BLaER1 (cell line): ENCODE data around the gene ARHGDIG.

Source experiments
- H3K27ac ChIP-seq: shearing (Covaris generic); formaldehyde crosslinking; 2 replicates; pipeline ENCODE4 v1.8.1; 2022
- H3K27me3 ChIP-seq: shearing (Covaris generic); formaldehyde crosslinking; 2 replicates; pipeline ENCODE4 v1.8.1; 2022
- H3K36me3 ChIP-seq: shearing (Covaris generic); formaldehyde crosslinking; 2 replicates; pipeline ENCODE4 v1.8.1; 2022
- H3K4me1 ChIP-seq: shearing (Covaris generic); formaldehyde crosslinking; 2 replicates; pipeline ENCODE4 v1.8.1; 2022
- H3K4me2 ChIP-seq: shearing (Covaris generic); formaldehyde crosslinking; 2 replicates; pipeline ENCODE4 v1.8.1; 2022
- H3K4me3 ChIP-seq: shearing (Covaris generic); formaldehyde crosslinking; 2 replicates; pipeline ENCODE4 v1.8.1; 2022
- H3K9ac ChIP-seq: shearing (Covaris generic); formaldehyde crosslinking; 2 replicates; pipeline ENCODE4 v1.8.1; 2022
- H3K9me3 ChIP-seq: shearing (Covaris generic); formaldehyde crosslinking; 2 replicates; pipeline ENCODE4 v1.8.1; 2022
- H4K20me1 ChIP-seq: shearing (Covaris generic); formaldehyde crosslinking; 2 replicates; pipeline ENCODE4 v1.8.1; 2022
- Cebpa-rat ChIP-seq: shearing (Covaris generic); IDR thresholded peaks from 2 replicates; pipeline ENCODE4 v1.8.1; 2022

The ARHGDIG gene

GRCh38 chr16:269061-269796 is 11.2 kb upstream of the ARHGDIG start:
- Histone ChIP-seq H3K27me3 (peaks cover 8% of the 10 kb centered on the region), H4K20me1 (0 out of 2 replicates have a peak, but pooled peaks cover 6% of the 10 kb centered on the region), H3K9ac (no peak overlapping the region), H3K27ac (no peak overlapping the region), H3K4me1 (no peaks in the 10 kb centered on the region), H3K4me3 (no peak overlapping the region), H3K9me3 (no peaks in the 10 kb centered on the region), H3K36me3 (peaks cover 22% of the 10 kb centered on the region), H3K4me2 (no peak overlapping the region)
- TF ChIP-seq Cebpa-rat = no peak

- Histone ChIP-seq H3K4me3 (no peak overlapping the region), H3K4me2 (no peak overlapping the region), H3K4me1 (peaks cover 7% of the 10 kb centered on the region), H3K27ac (no peak overlapping the region), H4K20me1 (0 out of 2 replicates have a peak, but pooled peaks cover 6% of the 10 kb centered on the region), H3K9me3 (no peaks in the 10 kb centered on the region), H3K9ac (no peak overlapping the region), H3K27me3 (peaks cover 22% of the 10 kb centered on the region), H3K36me3 (peaks cover 8% of the 10 kb centered on the region; the same call in 1 of the 2 replicates)
- no peak for TF ChIP-seq Cebpa-rat
Measured at GRCh38 chr16:270381-271255, 9.8 kb upstream of the ARHGDIG start.

- Histone ChIP-seq H3K9ac (no peak overlapping the region), H3K27ac (no peak overlapping the region), H3K4me1 (peaks cover 7% of the 10 kb centered on the region), H3K9me3 (no peaks in the 10 kb centered on the region), H3K4me3 (no peak overlapping the region), H3K4me2 (no peak overlapping the region), H3K36me3 (no peaks in the 10 kb centered on the region), H4K20me1 (peaks cover 14% of the 10 kb centered on the region; the same call in 1 of the 2 replicates), H3K27me3 (peaks cover 44% of the 10 kb centered on the region)
- TF ChIP-seq Cebpa-rat = no peak
Measured at GRCh38 chr16:272633-273546, 7.5 kb upstream of the ARHGDIG start.

- H3K4me1 ChIP-seq = peaks cover 9% of the 10 kb centered on the region
- H3K9me3 ChIP-seq = no peaks in the 10 kb centered on the region
- TF ChIP-seq Cebpa-rat = no peak
- H3K9ac ChIP-seq = no peak overlapping the region
- H4K20me1 ChIP-seq = peaks cover 14% of the 10 kb centered on the region; the same call in 1 of the 2 replicates
- H3K4me2 ChIP-seq = no peak overlapping the region
- no peaks in the 10 kb centered on the region for H3K36me3 ChIP-seq
- H3K27me3 ChIP-seq = peaks cover 47% of the 10 kb centered on the region
- no peak overlapping the region for H3K4me3 ChIP-seq
- no peak overlapping the region for H3K27ac ChIP-seq
Measured at GRCh38 chr16:273547-274421, 6.6 kb upstream of the ARHGDIG start.

DNA sequence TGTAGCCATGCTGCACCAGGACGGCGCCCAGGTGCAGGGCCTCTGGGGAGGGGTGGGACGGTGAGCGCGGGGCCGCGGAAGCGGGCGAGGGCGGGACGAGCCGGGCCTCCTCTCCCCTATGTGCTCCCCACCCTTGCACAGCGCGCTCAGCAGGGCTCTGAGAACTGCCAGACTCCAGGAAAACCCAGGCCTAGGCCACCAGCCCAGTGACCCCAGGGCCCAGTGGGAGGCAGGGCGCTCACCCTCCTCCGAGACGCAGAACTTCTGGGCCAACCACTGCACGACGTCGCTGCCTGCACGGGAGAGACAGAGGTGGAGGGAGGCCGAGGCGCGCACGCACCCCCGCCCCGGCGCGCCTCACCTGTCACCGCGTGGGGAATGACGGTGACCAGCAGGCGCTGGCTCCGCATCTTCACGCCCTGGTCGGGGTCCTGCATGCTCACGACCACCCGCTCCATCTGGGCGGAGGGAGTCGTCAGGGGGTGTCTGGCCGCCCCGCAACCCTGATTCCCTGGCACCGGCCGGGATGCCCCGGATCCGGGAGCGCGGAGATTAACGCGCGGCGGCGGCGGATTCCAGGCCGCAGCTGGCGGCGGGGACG is 5.2 kb upstream of the ARHGDIG start:
- Histone ChIP-seq H3K4me1 (peaks cover 16% of the 10 kb centered on the region), H3K4me2 (peak overlapping the region; percentile 57), H3K9me3 (no peaks in the 10 kb centered on the region), H3K9ac (no peak overlapping the region), H3K27me3 (peaks cover 59% of the 10 kb centered on the region), H4K20me1 (peaks cover 8% of the 10 kb centered on the region; the same call in 1 of the 2 replicates), H3K4me3 (no peak overlapping the region), H3K27ac (no peak overlapping the region), H3K36me3 (no peaks in the 10 kb centered on the region)
- no peak for TF ChIP-seq Cebpa-rat

DNA sequence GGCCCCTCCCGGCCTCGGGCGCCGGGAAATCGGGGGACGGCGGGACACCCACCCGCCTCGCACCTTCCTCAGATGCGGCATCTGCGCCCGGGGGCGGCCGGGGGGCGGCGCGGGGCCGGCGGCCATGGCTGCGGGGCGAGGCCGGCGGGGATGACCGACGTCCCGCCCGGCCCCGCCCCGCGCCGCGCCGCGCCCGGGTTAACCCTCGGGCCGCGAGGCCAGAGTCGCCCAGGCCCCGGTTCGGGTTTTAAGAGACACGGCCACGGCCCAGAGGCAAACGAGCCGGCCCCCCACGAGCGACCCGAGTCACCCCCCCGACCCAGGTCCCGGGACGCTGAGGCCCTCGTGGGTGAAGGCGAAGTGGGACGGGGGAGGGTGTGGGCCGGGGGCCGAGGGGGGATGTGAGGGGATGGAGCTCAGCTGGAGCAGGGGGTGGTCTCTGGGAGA is 4.6 kb upstream of the ARHGDIG start, which contains the start of gene RGS11:
TSS of gene RGS11 (minus strand) at position 159 of the 447 bp plus-strand sequence. CDS start at position 126, 33 bp downstream.
- Histone ChIP-seq H3K9me3 (no peaks in the 10 kb centered on the region), H3K4me2 (peak within 1 kb of the TSS; percentile 57), H3K27ac (no peak within 1 kb of the TSS), H3K4me3 (no peak within 1 kb of the TSS), H3K27me3 (peaks cover 66% of the 10 kb centered on the region), H4K20me1 (peaks cover 8% of the 10 kb centered on the region; the same call in 1 of the 2 replicates), H3K36me3 (no peaks in the 10 kb centered on the region), H3K9ac (no peak within 1 kb of the TSS), H3K4me1 (peaks cover 16% of the 10 kb centered on the region)
- TF ChIP-seq Cebpa-rat = no peak

- Histone ChIP-seq H3K36me3 (no peaks in the 10 kb centered on the region), H3K27me3 (peaks cover 74% of the 10 kb centered on the region), H3K4me3 (no peak overlapping the region), H3K4me2 (no peak overlapping the region), H4K20me1 (peaks cover 8% of the 10 kb centered on the region; the same call in 1 of the 2 replicates), H3K9me3 (no peaks in the 10 kb centered on the region), H3K4me1 (peaks cover 16% of the 10 kb centered on the region), H3K9ac (no peak overlapping the region), H3K27ac (no peak overlapping the region)
- no peak for TF ChIP-seq Cebpa-rat
Measured at GRCh38 chr16:276426-277077, 3.8 kb upstream of the ARHGDIG start.
